ENCODE measurements around the gene SORCS3.

- TF ChIP-seq IRF2 (CRISPR knock-in tag; IDR thresholded peaks at IDR 0.05) (no peak), RFX5 (IDR thresholded peaks at IDR 0.05; ENCODE audit: low read depth, low read length) (no peak), ZNF737 (CRISPR knock-in tag; IDR thresholded peaks at IDR 0.05; ENCODE audit: borderline replicate concordance) (no peak), PHF8 (CRISPR knock-in tag; IDR thresholded peaks at IDR 0.05) (no peak)
Measured at GRCh38 chr10:105259201-105259600, 618.1 kb downstream of the SORCS3 start.

All from HepG2 (cell line).